Loucy (cell line): ENCODE results near the gene MIEN1.

ENCODE experiments used
- CTCF ChIP-seq: fragments of 200-600 bp; sonication (generic); conservative IDR thresholded peaks from 2 replicates; pipeline ENCODE4 v1.5.1; 2014; ENCODE audit warnings: mild to moderate bottlenecking, antibody characterized with exemption, low read length
- EZH2phosphoT487 ChIP-seq: fragments of 200-600 bp; IDR thresholded peaks from 2 replicates; pipeline ENCODE4 v1.6.1; 2018; ENCODE audit warnings: antibody characterized with exemption, mild to moderate bottlenecking, moderate library complexity, borderline replicate concordance

- TF ChIP-seq CTCF: no peak
- TF ChIP-seq EZH2phosphoT487: no peak
These were observed 33.6 kb downstream of the MIEN1 start for GRCh38 chr17:39696731-39697130.
